Epithelial cell of esophagus (primary cell): ENCODE data around the gene UROC1.

ENCODE experiments used
- DNase-seq: peaks from one replicate; pipeline ENCODE4 v3.0.0; 2010; ENCODE audit warnings: low read depth
- H3K4me3 ChIP-seq: 2 replicates; pipeline ENCODE4 v1.5.1; 2011; ENCODE audit warnings: mild to moderate bottlenecking, low read length, control low read depth
- TF ChIP-seq, protein P1 (sequence below): IDR thresholded peaks from 2 replicates; pipeline ENCODE4 v1.5.1; 2011; ENCODE audit warnings: low read depth, mild to moderate bottlenecking, low read length, control low read depth, inconsistent platforms; ENCODE audit not compliant: insufficient read depth; ENCODE audit errors: missing control alignments

Gene UROC1

DNA sequence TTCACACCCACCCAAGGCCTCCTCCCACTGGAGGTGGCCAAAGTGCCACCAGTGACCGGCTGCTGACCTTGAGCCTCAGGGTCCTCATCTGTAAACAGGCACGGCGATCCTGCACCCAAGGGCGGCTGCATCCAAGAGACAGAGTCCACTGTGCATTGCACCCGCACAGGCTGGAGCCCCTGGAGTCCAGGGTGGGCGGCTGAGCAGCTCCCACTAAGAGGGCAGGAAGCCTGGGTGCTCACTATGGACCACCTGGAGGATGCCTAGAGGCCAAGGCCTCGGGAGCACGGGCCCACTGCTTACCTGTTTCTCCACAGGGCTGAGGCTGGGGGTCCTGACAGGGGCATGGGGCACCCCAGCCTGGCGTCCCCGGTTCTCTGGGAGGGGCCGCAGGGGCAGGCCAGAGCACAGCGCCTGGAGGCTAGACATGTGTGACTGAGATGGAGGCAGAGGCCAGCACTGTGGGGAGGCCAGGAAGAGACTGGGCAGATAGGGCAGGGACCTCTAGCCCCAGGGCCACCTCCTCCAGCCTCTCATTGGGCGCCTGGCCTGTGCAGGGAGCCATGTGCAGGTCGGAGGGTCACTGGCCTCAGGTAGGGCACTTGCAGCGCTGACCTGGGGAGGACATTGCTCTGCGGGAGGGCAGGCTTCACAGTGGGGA lies at the start of gene UROC1:
TSS of gene UROC1 (minus strand) at position 483 of the 661 bp plus-strand sequence. CDS start at position 429, 54 bp downstream.
- DNase-seq: no peak
- no peak within 1 kb of the TSS for H3K4me3 ChIP-seq
- TF ChIP-seq, protein P1, sequence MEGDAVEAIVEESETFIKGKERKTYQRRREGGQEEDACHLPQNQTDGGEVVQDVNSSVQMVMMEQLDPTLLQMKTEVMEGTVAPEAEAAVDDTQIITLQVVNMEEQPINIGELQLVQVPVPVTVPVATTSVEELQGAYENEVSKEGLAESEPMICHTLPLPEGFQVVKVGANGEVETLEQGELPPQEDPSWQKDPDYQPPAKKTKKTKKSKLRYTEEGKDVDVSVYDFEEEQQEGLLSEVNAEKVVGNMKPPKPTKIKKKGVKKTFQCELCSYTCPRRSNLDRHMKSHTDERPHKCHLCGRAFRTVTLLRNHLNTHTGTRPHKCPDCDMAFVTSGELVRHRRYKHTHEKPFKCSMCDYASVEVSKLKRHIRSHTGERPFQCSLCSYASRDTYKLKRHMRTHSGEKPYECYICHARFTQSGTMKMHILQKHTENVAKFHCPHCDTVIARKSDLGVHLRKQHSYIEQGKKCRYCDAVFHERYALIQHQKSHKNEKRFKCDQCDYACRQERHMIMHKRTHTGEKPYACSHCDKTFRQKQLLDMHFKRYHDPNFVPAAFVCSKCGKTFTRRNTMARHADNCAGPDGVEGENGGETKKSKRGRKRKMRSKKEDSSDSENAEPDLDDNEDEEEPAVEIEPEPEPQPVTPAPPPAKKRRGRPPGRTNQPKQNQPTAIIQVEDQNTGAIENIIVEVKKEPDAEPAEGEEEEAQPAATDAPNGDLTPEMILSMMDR: no peak

- DNase-seq: no peak
- H3K4me3 ChIP-seq: no peak overlapping the region
- TF ChIP-seq, protein P1: no peak
Measured at GRCh38 chr3:126562737-126563276, 45.2 kb upstream of the UROC1 start.

- H3K4me3 ChIP-seq: no peak within 1 kb of the TSS
- TF ChIP-seq, protein P1: no peak
- no peak for DNase-seq
Measured at GRCh38 chr3:126558336-126559071, 40.9 kb upstream of the UROC1 start, which contains the start of gene C3orf22. C3orf22 (minus strand) TSS chr3:126558932; CDS start chr3:126553390, 5,542 bp downstream.

DNA sequence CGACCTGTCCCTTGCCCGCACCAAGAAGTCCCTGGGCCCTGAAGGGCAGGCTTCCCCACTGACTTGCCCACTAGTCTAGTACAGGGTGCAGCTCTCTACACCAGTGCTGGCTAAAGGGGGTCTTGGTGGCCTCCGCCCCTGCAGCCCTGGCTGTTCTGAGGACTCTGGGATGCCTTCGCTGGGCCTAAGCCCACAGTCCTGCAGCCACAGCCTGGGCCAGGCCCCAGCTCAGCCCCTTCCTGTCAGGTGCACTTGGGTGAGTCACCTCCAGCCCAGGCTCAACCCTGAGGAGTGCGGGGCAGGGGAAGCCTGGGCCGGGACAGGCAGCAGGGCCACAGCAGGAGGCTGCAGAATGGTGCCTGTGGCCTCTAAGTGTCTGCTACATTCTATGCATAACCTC lies 40.2 kb upstream of the UROC1 start:
- DNase-seq: no peak
- TF ChIP-seq, protein P1: no peak
- H3K4me3 ChIP-seq: no peak overlapping the region

- no peak overlapping the region for H3K4me3 ChIP-seq
- DNase-seq: no peak
- TF ChIP-seq, protein P1: no peak
Measured at GRCh38 chr3:126557415-126557745, 39.8 kb upstream of the UROC1 start.

DNA sequence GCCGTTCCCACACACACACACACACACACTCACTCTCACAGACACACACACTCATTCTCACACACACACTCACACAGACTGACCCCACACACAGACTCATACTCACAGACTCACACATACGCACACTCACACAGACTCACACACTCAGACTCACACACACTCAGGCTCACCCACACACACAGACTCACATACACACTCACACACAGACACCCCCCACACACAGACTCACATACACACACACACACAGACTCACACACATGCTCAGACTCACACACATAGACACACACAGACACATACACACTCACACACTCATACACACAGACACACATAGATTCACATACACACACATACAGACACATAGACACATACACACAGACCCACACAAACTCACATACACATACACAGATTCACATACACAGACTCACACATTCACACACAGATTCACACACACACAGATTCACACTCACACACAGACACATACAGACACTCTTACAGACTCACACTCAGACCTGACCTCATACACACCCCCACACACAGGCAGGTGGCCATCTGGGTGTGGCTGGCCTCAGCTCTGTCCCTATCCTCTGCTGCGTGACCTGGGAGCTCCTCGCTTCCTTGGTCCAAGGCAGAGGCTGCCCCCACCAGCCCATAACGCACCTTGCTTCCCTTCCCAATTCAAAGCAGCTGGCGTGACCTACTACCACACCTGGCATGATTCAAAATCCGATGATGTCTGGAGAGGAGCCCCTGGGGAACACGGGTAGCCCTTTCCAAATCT lies 39.3 kb upstream of the UROC1 start:
- no peak overlapping the region for H3K4me3 ChIP-seq
- TF ChIP-seq, protein P1: no peak
- DNase-seq: no peak
